H1 (cell line): ENCODE measurements around the gene ARHGEF10L. TPM values are rescaled to one million over a fixed set of nuclear protein-coding genes. Genes with fewer than 3 reads are reported as not detected.

Experiments used
- FOSL1 ChIP-seq: IDR thresholded peaks from 2 replicates; pipeline ENCODE4 v1.6.1; 2011; ENCODE audit warnings: mild to moderate bottlenecking, low read depth, low read length, moderate library complexity; ENCODE audit not compliant: insufficient read depth
- SP1 ChIP-seq: IDR thresholded peaks from 2 replicates; pipeline ENCODE4 v1.6.1; 2011; ENCODE audit warnings: low read depth, low read length
- ZNF274 ChIP-seq: IDR thresholded peaks from 2 replicates; pipeline ENCODE4 v1.7.0; 2012; ENCODE audit warnings: low read length, borderline replicate concordance; ENCODE audit errors: extremely low read depth
- polyA plus RNA-seq, 7 experiments: library from polyadenylated mRNA; depleted of rRNA in 3 of 7; stranded (reverse) in 5 of 7; unstranded in 2 of 7; fragments of >200 nt in 5 of 7; fragments of 200-250 nt in 2 of 7; gene quantifications; 1 replicate in 5 of 7; 2 replicates in 1 of 7; 4 replicates in 1 of 7; pipeline versions ENCODE4 v1.2.1 to v1.2.3, GENCODE V29; 2011 to 2013; ENCODE audit warnings: missing spikeins in 2 of 7, mixed read lengths in 2 of 7
- total RNA-seq: library from RNA; stranded (reverse); fragmentation: NEBNext Ultra II Directional; extraction: Animal tissue kit (Norgen Biotek cat#: 25700); gene quantifications from 2 replicates; pipeline ENCODE4 v1.2.1, GENCODE V29; 2021

The ARHGEF10L gene
- total and polyA plus RNA-seq, 2 of the 8 experiments (the other 6 are each of a cell fraction or from before 2014, with no cell fraction given): 33.6 to 39.6 TPM

- no peak for TF ChIP-seq SP1
- TF ChIP-seq ZNF274: no peak
- TF ChIP-seq FOSL1: no peak
Measured at GRCh38 chr1:17668195-17668594, 128.7 kb downstream of the ARHGEF10L start (continued).
